GM06990 (cell line): ENCODE data around the gene OGFRL1.

Source experiments
- DNase-seq: peaks from one replicate; pipeline ENCODE4 v3.0.0-alpha.2; 2011; ENCODE audit not compliant: insufficient read length; ENCODE audit errors: extremely low read depth
- H3K27me3 ChIP-seq: replicated peaks from 2 replicates; pipeline ENCODE4 v1.6.0; 2011; ENCODE audit warnings: low read length; ENCODE audit not compliant: control insufficient read depth, insufficient read depth
- H3K36me3 ChIP-seq: 2 replicates; pipeline ENCODE4 v1.5.1; 2011; ENCODE audit warnings: low read length; ENCODE audit not compliant: control insufficient read depth, insufficient read depth
- H3K4me3 ChIP-seq: replicated peaks from 2 replicates; pipeline ENCODE4 v1.5.1; 2011; ENCODE audit warnings: low read depth, mild to moderate bottlenecking, control low read depth, low read length
- TF ChIP-seq, protein P1 (sequence below): IDR thresholded peaks from 2 replicates; pipeline ENCODE4 v1.5.1; 2011; ENCODE audit warnings: low read length, control low read depth, mild to moderate bottlenecking, inconsistent platforms; ENCODE audit not compliant: insufficient read depth, poor library complexity, severe bottlenecking

Gene OGFRL1

DNA sequence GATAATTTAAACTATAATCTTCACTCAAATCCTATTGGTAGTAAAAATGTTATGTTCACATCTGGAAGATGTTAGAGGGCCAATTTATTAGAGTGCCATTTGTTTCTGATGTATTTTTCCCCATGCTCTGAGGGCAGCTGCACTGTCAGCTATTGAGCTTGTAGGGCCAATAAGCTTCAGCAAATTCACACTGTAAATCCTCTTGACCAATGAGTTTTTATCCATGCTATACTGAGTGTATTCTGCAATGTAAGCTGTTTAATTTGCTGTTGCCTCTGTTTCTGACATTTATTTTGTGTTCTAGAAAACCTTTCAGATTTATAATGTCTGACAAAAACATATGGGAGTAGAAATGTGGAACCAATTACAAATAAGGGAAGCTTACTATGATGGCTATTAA lies 62.6 kb downstream of the OGFRL1 start:
- no peaks in the 10 kb centered on the region for H3K36me3 ChIP-seq
- no peaks in the 10 kb centered on the region for H3K27me3 ChIP-seq
- H3K4me3 ChIP-seq = no peak overlapping the region
- TF ChIP-seq, protein P1, sequence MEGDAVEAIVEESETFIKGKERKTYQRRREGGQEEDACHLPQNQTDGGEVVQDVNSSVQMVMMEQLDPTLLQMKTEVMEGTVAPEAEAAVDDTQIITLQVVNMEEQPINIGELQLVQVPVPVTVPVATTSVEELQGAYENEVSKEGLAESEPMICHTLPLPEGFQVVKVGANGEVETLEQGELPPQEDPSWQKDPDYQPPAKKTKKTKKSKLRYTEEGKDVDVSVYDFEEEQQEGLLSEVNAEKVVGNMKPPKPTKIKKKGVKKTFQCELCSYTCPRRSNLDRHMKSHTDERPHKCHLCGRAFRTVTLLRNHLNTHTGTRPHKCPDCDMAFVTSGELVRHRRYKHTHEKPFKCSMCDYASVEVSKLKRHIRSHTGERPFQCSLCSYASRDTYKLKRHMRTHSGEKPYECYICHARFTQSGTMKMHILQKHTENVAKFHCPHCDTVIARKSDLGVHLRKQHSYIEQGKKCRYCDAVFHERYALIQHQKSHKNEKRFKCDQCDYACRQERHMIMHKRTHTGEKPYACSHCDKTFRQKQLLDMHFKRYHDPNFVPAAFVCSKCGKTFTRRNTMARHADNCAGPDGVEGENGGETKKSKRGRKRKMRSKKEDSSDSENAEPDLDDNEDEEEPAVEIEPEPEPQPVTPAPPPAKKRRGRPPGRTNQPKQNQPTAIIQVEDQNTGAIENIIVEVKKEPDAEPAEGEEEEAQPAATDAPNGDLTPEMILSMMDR = no peak
- no peak for DNase-seq
